T-helper 2 cell treated with Interferon-gamma antibody and Interleukin-4, amounts not matched to agents 5 μg/mL and 100 μg/mL, for 36 hours (primary cell): ENCODE data around the gene DOCK1.

ENCODE experiments used
- DNase-seq: peaks from one replicate; pipeline ENCODE4 v3.0.0; 2021; ENCODE audit warnings: low spot score
- H3K27ac Mint-ChIP-seq: one replicate; pipeline ENCODE4 v1.8.0; 2021; ENCODE audit warnings: mild to moderate bottlenecking, mixed read lengths
- H3K27me3 Mint-ChIP-seq: one replicate; pipeline ENCODE4 v1.8.0; 2021; ENCODE audit warnings: low read depth, mixed read lengths
- H3K36me3 Mint-ChIP-seq: one replicate; pipeline ENCODE4 v1.8.0; 2021; ENCODE audit warnings: low read depth, mixed read lengths
- H3K4me1 Mint-ChIP-seq: one replicate; pipeline ENCODE4 v1.8.0; 2021; ENCODE audit warnings: low read depth, mixed read lengths
- H3K4me3 Mint-ChIP-seq: one replicate; pipeline ENCODE4 v1.8.0; 2022; ENCODE audit warnings: mild to moderate bottlenecking, moderate library complexity, mixed read lengths
- H3K9me3 Mint-ChIP-seq: one replicate; pipeline ENCODE4 v1.8.0; 2021; ENCODE audit warnings: mixed read lengths

DOCK1 gene

GRCh38 chr10:127496035-127496434, 590.8 kb downstream of the DOCK1 start:
- Mint-ChIP-seq H3K27me3 (no peaks in the 10 kb centered on the region), H3K36me3 (no peaks in the 10 kb centered on the region), H3K27ac (no peak overlapping the region), H3K4me3 (no peak overlapping the region), H3K4me1 (no peaks in the 10 kb centered on the region), H3K9me3 (no peaks in the 10 kb centered on the region)
- no peak for DNase-seq

- no peak overlapping the region for H3K27ac Mint-ChIP-seq
- no peaks in the 10 kb centered on the region for H3K9me3 Mint-ChIP-seq
- no peak overlapping the region for H3K4me3 Mint-ChIP-seq
- no peaks in the 10 kb centered on the region for H3K27me3 Mint-ChIP-seq
- no peaks in the 10 kb centered on the region for H3K4me1 Mint-ChIP-seq
- no peaks in the 10 kb centered on the region for H3K36me3 Mint-ChIP-seq
- DNase-seq: no peak
Measured at GRCh38 chr10:127497685-127498084, 592.5 kb downstream of the DOCK1 start.

GRCh38 chr10:127498087-127498486, 592.9 kb downstream of the DOCK1 start:
- DNase-seq: no peak
- Mint-ChIP-seq H3K4me3 (no peak overlapping the region), H3K27ac (no peak overlapping the region), H3K36me3 (no peaks in the 10 kb centered on the region), H3K9me3 (no peaks in the 10 kb centered on the region), H3K27me3 (no peaks in the 10 kb centered on the region), H3K4me1 (no peaks in the 10 kb centered on the region)

GRCh38 chr10:127500127-127500526, 594.9 kb downstream of the DOCK1 start:
- Mint-ChIP-seq H3K4me1 (no peaks in the 10 kb centered on the region), H3K27me3 (no peaks in the 10 kb centered on the region), H3K9me3 (no peaks in the 10 kb centered on the region), H3K36me3 (no peaks in the 10 kb centered on the region), H3K4me3 (no peak overlapping the region), H3K27ac (no peak overlapping the region)
- DNase-seq: no peak
